Measurements from ENCODE around the gene AKAIN1. TPM values are rescaled to one million over a fixed set of nuclear protein-coding genes. Genes with fewer than 3 reads are reported as not detected.

Gene AKAIN1
- total RNA-seq, 1 donor from 2014 or later = not detected

DNA sequence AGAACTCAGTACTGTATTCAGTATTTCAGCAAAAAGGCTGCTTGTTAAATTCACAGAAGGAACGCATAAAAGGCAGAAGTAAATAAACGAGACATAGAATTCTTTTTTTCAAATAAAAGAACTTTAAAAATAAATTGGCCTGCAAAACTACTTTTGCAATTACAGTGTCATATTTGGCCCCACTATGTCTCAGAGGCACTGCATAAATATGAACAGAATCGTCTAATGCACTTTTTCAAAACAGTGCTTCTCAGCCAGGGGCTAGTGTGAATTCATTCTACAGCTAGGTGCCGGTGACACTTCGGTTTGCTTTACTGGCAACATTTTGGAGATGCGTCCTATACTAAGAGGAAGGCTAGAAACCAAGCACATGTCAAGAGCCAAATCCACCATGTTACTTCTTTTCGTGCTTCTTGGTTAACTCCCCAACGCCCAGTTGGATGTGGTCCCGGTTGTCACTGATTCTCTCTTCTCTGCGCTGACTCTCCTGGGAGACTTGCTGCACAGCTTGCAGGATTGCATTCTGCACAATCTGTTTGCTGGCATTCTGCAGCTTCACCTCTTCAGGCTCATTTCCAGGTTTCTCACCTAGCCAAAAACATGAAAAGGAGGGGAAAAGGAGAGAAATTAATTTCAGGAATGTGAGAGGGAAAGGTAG, 51.8 kb downstream of the AKAIN1 start:
- H3K4me1 Mint-ChIP-seq = peaks cover 2% of the 10 kb centered on the region
- no peak for DNase-seq (ENCODE audit: low spot score)
- no peaks in the 10 kb centered on the region for H3K9me3 Mint-ChIP-seq
- H3K36me3 ChIP-seq = no peaks in the 10 kb centered on the region
- H3K9me3 ChIP-seq (ENCODE audit: low read depth) = no peaks in the 10 kb centered on the region
- H3K4me3 ChIP-seq = no peak overlapping the region
- no peaks in the 10 kb centered on the region for H3K27me3 ChIP-seq
- H4K20me1 ChIP-seq (ENCODE audit: low read depth) = no peaks in the 10 kb centered on the region
- TF ChIP-seq, protein P1, sequence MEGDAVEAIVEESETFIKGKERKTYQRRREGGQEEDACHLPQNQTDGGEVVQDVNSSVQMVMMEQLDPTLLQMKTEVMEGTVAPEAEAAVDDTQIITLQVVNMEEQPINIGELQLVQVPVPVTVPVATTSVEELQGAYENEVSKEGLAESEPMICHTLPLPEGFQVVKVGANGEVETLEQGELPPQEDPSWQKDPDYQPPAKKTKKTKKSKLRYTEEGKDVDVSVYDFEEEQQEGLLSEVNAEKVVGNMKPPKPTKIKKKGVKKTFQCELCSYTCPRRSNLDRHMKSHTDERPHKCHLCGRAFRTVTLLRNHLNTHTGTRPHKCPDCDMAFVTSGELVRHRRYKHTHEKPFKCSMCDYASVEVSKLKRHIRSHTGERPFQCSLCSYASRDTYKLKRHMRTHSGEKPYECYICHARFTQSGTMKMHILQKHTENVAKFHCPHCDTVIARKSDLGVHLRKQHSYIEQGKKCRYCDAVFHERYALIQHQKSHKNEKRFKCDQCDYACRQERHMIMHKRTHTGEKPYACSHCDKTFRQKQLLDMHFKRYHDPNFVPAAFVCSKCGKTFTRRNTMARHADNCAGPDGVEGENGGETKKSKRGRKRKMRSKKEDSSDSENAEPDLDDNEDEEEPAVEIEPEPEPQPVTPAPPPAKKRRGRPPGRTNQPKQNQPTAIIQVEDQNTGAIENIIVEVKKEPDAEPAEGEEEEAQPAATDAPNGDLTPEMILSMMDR (IDR thresholded peaks at IDR 0.05) = no peak
- TF ChIP-seq EZH2phosphoT487 (IDR thresholded peaks at IDR 0.05) (no peak), EZH2 (IDR thresholded peaks at IDR 0.05) (no peak)
- no peak overlapping the region for H3K4me2 ChIP-seq
- H3K27ac Mint-ChIP-seq = no peak overlapping the region
- H2AFZ ChIP-seq (replicated peaks) = no peak overlapping the region
- H3K79me2 ChIP-seq (ENCODE audit: low read depth) = no peaks in the 10 kb centered on the region
- H3K4me1 ChIP-seq = peaks cover 5% of the 10 kb centered on the region
- H3K27ac ChIP-seq = no peak overlapping the region
- H3K27me3 Mint-ChIP-seq (ENCODE audit: insufficient read depth, low read depth) = no peaks in the 10 kb centered on the region
- no peaks in the 10 kb centered on the region for H3F3A ChIP-seq (ENCODE audit: low read depth)
- H3K36me3 Mint-ChIP-seq = no peaks in the 10 kb centered on the region
- no peak overlapping the region for H3K9ac ChIP-seq
- H3K4me3 Mint-ChIP-seq = no peak overlapping the region

DNA sequence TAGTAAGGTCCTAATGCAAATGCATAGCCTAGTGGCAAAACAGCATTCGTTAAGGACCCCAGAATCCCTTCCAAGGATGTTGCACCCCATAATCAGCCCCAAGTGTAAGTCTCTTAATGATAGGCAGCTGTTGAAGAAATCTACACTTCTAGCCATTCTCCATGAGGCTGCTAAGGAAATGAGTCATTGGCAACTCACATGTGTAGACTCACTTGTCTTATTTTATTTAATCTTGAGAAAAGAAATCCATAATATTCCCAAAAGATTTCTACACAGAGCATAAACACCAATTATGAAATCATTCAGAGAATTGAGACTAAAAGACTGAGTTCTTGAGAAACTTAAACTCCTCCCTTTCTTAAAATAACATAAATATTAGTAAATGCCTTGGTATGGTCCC, 52.4 kb downstream of the AKAIN1 start:
- no peak for DNase-seq (ENCODE audit: low spot score)
- Histone ChIP-seq H3K4me2 (no peak overlapping the region), H2AFZ (replicated peaks) (no peak overlapping the region), H3F3A (ENCODE audit: low read depth) (no peaks in the 10 kb centered on the region), H3K36me3 (no peaks in the 10 kb centered on the region), H3K27me3 (no peaks in the 10 kb centered on the region), H3K9ac (no peak overlapping the region), H3K4me1 (peaks cover 5% of the 10 kb centered on the region), H3K9me3 (ENCODE audit: low read depth) (no peaks in the 10 kb centered on the region), H3K79me2 (ENCODE audit: low read depth) (no peaks in the 10 kb centered on the region), H3K27ac (no peak overlapping the region), H3K4me3 (no peak overlapping the region), H4K20me1 (ENCODE audit: low read depth) (no peaks in the 10 kb centered on the region)
- Mint-ChIP-seq H3K4me3 (no peak overlapping the region), H3K27ac (no peak overlapping the region), H3K27me3 (ENCODE audit: insufficient read depth, low read depth) (peaks cover 3% of the 10 kb centered on the region), H3K4me1 (peaks cover 2% of the 10 kb centered on the region), H3K9me3 (no peaks in the 10 kb centered on the region), H3K36me3 (no peaks in the 10 kb centered on the region)
- TF ChIP-seq EZH2 (IDR thresholded peaks at IDR 0.05) = no peak
- TF ChIP-seq, protein P1 (IDR thresholded peaks at IDR 0.05) = no peak
- no peak for TF ChIP-seq EZH2phosphoT487 (IDR thresholded peaks at IDR 0.05)

DNA sequence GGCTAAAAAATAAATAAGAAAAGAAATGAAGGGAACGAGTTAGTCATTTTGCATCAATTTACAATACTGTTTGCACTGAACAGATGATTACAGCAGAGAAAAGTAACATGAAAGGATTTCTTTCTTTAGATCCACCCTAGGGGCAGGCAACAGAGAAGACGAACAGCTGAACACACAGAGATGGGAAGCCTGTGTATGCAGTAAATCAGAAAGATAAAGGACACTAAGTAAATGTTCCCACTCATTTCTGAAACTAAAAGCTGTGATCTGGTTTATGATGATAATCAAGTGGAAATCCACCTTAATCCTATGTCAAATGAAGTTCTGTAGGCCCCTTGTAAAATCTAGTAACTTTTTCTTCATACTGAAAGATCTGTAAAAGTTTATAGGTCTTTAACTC, 54.2 kb downstream of the AKAIN1 start:
- Histone ChIP-seq H3K4me3 (no peak overlapping the region), H3K27ac (no peak overlapping the region), H3K9ac (no peak overlapping the region), H4K20me1 (ENCODE audit: low read depth) (no peaks in the 10 kb centered on the region), H3K79me2 (ENCODE audit: low read depth) (no peaks in the 10 kb centered on the region), H3K27me3 (no peaks in the 10 kb centered on the region), H3K36me3 (no peaks in the 10 kb centered on the region), H3K9me3 (ENCODE audit: low read depth) (no peaks in the 10 kb centered on the region), H2AFZ (replicated peaks) (no peak overlapping the region), H3K4me1 (no peaks in the 10 kb centered on the region), H3F3A (ENCODE audit: low read depth) (no peaks in the 10 kb centered on the region), H3K4me2 (no peak overlapping the region)
- H3K27ac Mint-ChIP-seq = no peak overlapping the region
- no peaks in the 10 kb centered on the region for H3K4me1 Mint-ChIP-seq
- TF ChIP-seq EZH2phosphoT487 (IDR thresholded peaks at IDR 0.05) (no peak), EZH2 (IDR thresholded peaks at IDR 0.05) (no peak)
- TF ChIP-seq, protein P1 (IDR thresholded peaks at IDR 0.05) = no peak
- no peaks in the 10 kb centered on the region for H3K9me3 Mint-ChIP-seq
- no peak for DNase-seq (ENCODE audit: low spot score)
- peaks cover 3% of the 10 kb centered on the region for H3K27me3 Mint-ChIP-seq (ENCODE audit: insufficient read depth, low read depth)
- H3K4me3 Mint-ChIP-seq = no peak overlapping the region
- no peaks in the 10 kb centered on the region for H3K36me3 Mint-ChIP-seq

All from neural progenitor cell (in vitro differentiated cells).